ENCODE data around the gene TIGD1. TPM values are rescaled to one million over a fixed set of nuclear protein-coding genes. Genes with fewer than 3 reads are reported as not detected.

Gene TIGD1
- total RNA-seq, 1 donor from 2014 or later = 14.6 TPM

GRCh38 chr2:232506709-232507108 lies 43.6 kb downstream of the TIGD1 start:
- no peak overlapping the region for H3K27ac ChIP-seq

GRCh38 chr2:232505856-232506255 lies 44.5 kb downstream of the TIGD1 start:
- TF ChIP-seq CTCF (IDR thresholded peaks at IDR 0.05) (no peak), EZH2 (IDR thresholded peaks at IDR 0.05) (no peak), EZH2phosphoT487 (IDR thresholded peaks at IDR 0.05) (no peak)
- no peaks in the 10 kb centered on the region for H3K36me3 Mint-ChIP-seq
- Histone ChIP-seq H3K27ac (no peak overlapping the region), H3K9me3 (ENCODE audit: low read depth) (no peaks in the 10 kb centered on the region), H2AFZ (replicated peaks) (no peak overlapping the region), H3K79me2 (ENCODE audit: low read depth) (no peaks in the 10 kb centered on the region), H4K20me1 (ENCODE audit: low read depth) (peaks cover 30% of the 10 kb centered on the region), H3K4me2 (peak overlapping the region; percentile 52), H3K36me3 (no peaks in the 10 kb centered on the region), H3K4me3 (no peak overlapping the region), H3K9ac (no peak overlapping the region), H3K4me1 (peaks cover 21% of the 10 kb centered on the region), H3F3A (ENCODE audit: low read depth) (peaks cover 15% of the 10 kb centered on the region), H3K27me3 (peaks cover 61% of the 10 kb centered on the region)
- peak overlapping the region; percentile 74 for H3K4me3 Mint-ChIP-seq
- no peak overlapping the region for H3K27ac Mint-ChIP-seq
- peaks cover 52% of the 10 kb centered on the region for H3K4me1 Mint-ChIP-seq
- peaks cover 40% of the 10 kb centered on the region for H3K27me3 Mint-ChIP-seq (ENCODE audit: insufficient read depth, low read depth)
- DNase-seq (ENCODE audit: low spot score) = peak; percentile 60
- H3K9me3 Mint-ChIP-seq = no peaks in the 10 kb centered on the region

More at GRCh38 chr2:232506709-232507108, 43.6 kb downstream of the TIGD1 start:
- Mint-ChIP-seq H3K27me3 (ENCODE audit: insufficient read depth, low read depth) (peaks cover 38% of the 10 kb centered on the region), H3K4me3 (no peak overlapping the region), H3K4me1 (peaks cover 43% of the 10 kb centered on the region), H3K36me3 (no peaks in the 10 kb centered on the region), H3K27ac (no peak overlapping the region), H3K9me3 (no peaks in the 10 kb centered on the region)
- no peaks in the 10 kb centered on the region for H3K9me3 ChIP-seq (ENCODE audit: low read depth)
- no peak overlapping the region for H2AFZ ChIP-seq (replicated peaks)
- H3K4me1 ChIP-seq = peaks cover 21% of the 10 kb centered on the region
- H4K20me1 ChIP-seq (ENCODE audit: low read depth) = peaks cover 26% of the 10 kb centered on the region
- peaks cover 54% of the 10 kb centered on the region for H3K27me3 ChIP-seq
- H3K4me3 ChIP-seq = no peak overlapping the region
- no peak for DNase-seq (ENCODE audit: low spot score)
- H3K4me2 ChIP-seq = peak overlapping the region; percentile 52
- H3F3A ChIP-seq (ENCODE audit: low read depth) = peaks cover 15% of the 10 kb centered on the region
- no peak overlapping the region for H3K9ac ChIP-seq
- H3K79me2 ChIP-seq (ENCODE audit: low read depth) = no peaks in the 10 kb centered on the region
- TF ChIP-seq EZH2 (IDR thresholded peaks at IDR 0.05) = no peak
- TF ChIP-seq EZH2phosphoT487 (IDR thresholded peaks at IDR 0.05) = no peak
- no peak for TF ChIP-seq CTCF (IDR thresholded peaks at IDR 0.05)
- no peaks in the 10 kb centered on the region for H3K36me3 ChIP-seq

GRCh38 chr2:232504438-232504837 lies 45.9 kb downstream of the TIGD1 start:
- Mint-ChIP-seq H3K4me1 (peaks cover 59% of the 10 kb centered on the region), H3K27ac (no peak overlapping the region), H3K27me3 (ENCODE audit: insufficient read depth, low read depth) (peaks cover 38% of the 10 kb centered on the region), H3K4me3 (peak overlapping the region; percentile 79), H3K36me3 (no peaks in the 10 kb centered on the region), H3K9me3 (no peaks in the 10 kb centered on the region)
- no peak overlapping the region for H3K9ac ChIP-seq
- no peak overlapping the region for H2AFZ ChIP-seq (replicated peaks)
- peaks cover 30% of the 10 kb centered on the region for H4K20me1 ChIP-seq (ENCODE audit: low read depth)
- H3K4me1 ChIP-seq = peaks cover 21% of the 10 kb centered on the region
- TF ChIP-seq EZH2phosphoT487 (IDR thresholded peaks at IDR 0.05) = no peak
- no peak for TF ChIP-seq EZH2 (IDR thresholded peaks at IDR 0.05)
- TF ChIP-seq CTCF (IDR thresholded peaks at IDR 0.05) = no peak
- no peak overlapping the region for H3K4me3 ChIP-seq
- no peaks in the 10 kb centered on the region for H3K36me3 ChIP-seq
- H3F3A ChIP-seq (ENCODE audit: low read depth) = peaks cover 15% of the 10 kb centered on the region
- H3K4me2 ChIP-seq = no peak overlapping the region
- H3K27ac ChIP-seq = no peak overlapping the region
- H3K9me3 ChIP-seq (ENCODE audit: low read depth) = no peaks in the 10 kb centered on the region
- H3K79me2 ChIP-seq (ENCODE audit: low read depth) = no peaks in the 10 kb centered on the region
- peaks cover 72% of the 10 kb centered on the region for H3K27me3 ChIP-seq
- DNase-seq (ENCODE audit: low spot score) = no peak
